Activated T-cell treated with anti-CD3 and anti-CD28 coated beads, Interleukin-2, amount 50 U/mL, for 72 hours (primary cell): ENCODE measurements around the gene PRRT1. TPM values are rescaled to one million over a fixed set of nuclear protein-coding genes. Genes with fewer than 3 reads are reported as not detected.
"Not testable (repeated sequence)": the region's sequence is repeated elsewhere in the genome, so short reads cannot be mapped to it uniquely, and the experiment has no call there.

Source experiments
- ATAC-seq, 2 donors: fragments of 150-1000 bp; cut with Tn5 transposase; replicated peaks in 1 of 2; 2 replicates each; pipeline ENCODE4 v1.10.0; 2021; ENCODE audit warnings: moderate library complexity in 2 of 2, mild to moderate bottlenecking in 1 of 2
- DNase-seq, 2 donors: peaks; one replicate each; pipeline ENCODE4 v3.0.0; 2021 to 2022; ENCODE audit warnings: mixed read lengths in 1 of 2
- H3K27ac Mint-ChIP-seq: one replicate; pipeline ENCODE4 v1.8.0; 2022; ENCODE audit warnings: mild to moderate bottlenecking, moderate library complexity, mixed read lengths
- H3K27me3 Mint-ChIP-seq: one replicate; pipeline ENCODE4 v1.8.0; 2022; ENCODE audit warnings: low read depth, mixed read lengths
- H3K36me3 Mint-ChIP-seq, 2 donors: one replicate each; pipeline ENCODE4 v1.8.0; 2022; ENCODE audit warnings: mixed read lengths in 2 of 2, mild to moderate bottlenecking in 1 of 2; ENCODE audit not compliant: insufficient read depth in 2 of 2
- H3K4me1 Mint-ChIP-seq: one replicate; pipeline ENCODE4 v1.8.0; 2022; ENCODE audit warnings: low read depth, mixed read lengths
- H3K4me3 Mint-ChIP-seq, 2 donors: one replicate each; pipeline ENCODE4 v1.8.0; 2022; ENCODE audit warnings: mild to moderate bottlenecking in 2 of 2, mixed read lengths in 2 of 2, moderate library complexity in 2 of 2
- H3K9me3 Mint-ChIP-seq, 2 donors: one replicate each; pipeline ENCODE4 v1.8.0; 2022; ENCODE audit warnings: mixed read lengths in 2 of 2
- total RNA-seq, 2 donors: library from RNA; stranded (reverse); gene quantifications; one replicate each; pipeline ENCODE4 v1.2.3, GENCODE V29; 2022

The PRRT1 gene
- total RNA-seq, 2 donors from 2014 or later: 0.83 to 1.2 TPM

DNA sequence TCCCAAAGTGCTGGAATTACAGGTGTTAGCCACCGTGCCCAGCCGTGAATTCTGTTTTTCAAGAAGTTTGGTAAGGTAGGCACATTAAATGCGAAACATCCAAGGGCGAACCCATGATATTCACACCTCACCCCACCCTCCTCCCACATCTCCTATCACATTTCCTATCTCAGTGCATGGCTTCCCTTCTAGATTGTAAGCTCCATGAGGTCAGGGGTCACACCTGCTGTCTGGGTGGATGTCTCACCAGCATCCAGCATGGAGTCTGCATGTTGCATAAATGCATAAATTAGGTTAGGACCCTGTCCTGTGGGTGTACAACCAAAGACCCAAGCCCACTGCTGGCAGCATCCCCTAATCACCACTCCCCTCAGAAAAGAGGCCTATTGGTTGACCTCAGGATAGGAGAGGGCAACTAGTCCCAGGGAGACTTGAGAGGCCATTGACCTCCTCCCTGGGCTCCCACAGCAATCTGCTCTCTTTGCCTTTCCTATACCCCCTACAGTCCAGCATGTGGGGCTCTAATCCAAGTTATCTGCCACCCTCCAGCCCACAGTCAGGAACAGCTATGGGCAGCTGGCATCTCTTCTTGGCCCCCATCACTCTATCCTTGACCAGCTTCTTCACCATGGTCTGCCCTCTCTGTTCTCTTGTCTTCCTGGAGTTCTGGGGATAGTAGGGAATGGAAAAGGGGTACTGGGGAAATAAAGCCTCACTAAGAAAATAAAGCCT lies 4.2 kb downstream of the PRRT1 start:
- no peak for ATAC-seq
- no peaks in the 10 kb centered on the region for H3K36me3 Mint-ChIP-seq
- H3K4me1 Mint-ChIP-seq: peaks cover 39% of the 10 kb centered on the region
- peak overlapping the region; percentile 83 to 91 for H3K4me3 Mint-ChIP-seq
- no peak for DNase-seq
- no peak overlapping the region for H3K27ac Mint-ChIP-seq
- H3K9me3 Mint-ChIP-seq: no peaks in the 10 kb centered on the region
- H3K27me3 Mint-ChIP-seq: peaks cover 37% of the 10 kb centered on the region

DNA sequence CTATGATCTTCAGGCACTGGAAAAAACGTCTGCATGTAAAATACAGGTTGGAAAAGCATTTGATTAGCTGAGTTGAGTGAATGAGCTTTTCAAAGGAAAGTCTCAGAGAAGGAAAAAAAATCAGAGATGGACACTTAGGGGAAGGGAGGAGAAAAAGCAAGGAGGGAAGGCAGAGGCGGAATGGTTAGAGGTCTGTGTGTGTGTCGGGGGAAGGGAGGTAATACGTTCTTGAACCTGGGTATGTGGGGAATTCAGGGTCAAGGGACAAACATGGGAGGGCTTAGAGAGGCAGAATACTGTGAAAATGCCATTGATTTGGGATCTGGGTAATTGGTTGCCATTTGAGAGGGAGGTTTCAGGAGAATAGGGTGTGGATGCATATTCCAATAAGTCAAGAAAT lies 5.1 kb downstream of the PRRT1 start:
- H3K9me3 Mint-ChIP-seq: no peaks in the 10 kb centered on the region
- DNase-seq: no peak
- H3K36me3 Mint-ChIP-seq: no peaks in the 10 kb centered on the region
- H3K27ac Mint-ChIP-seq: no peak overlapping the region
- peaks cover 34% of the 10 kb centered on the region for H3K4me1 Mint-ChIP-seq
- no peak for ATAC-seq
- H3K4me3 Mint-ChIP-seq: no peak overlapping the region
- peaks cover 37% of the 10 kb centered on the region for H3K27me3 Mint-ChIP-seq

DNA sequence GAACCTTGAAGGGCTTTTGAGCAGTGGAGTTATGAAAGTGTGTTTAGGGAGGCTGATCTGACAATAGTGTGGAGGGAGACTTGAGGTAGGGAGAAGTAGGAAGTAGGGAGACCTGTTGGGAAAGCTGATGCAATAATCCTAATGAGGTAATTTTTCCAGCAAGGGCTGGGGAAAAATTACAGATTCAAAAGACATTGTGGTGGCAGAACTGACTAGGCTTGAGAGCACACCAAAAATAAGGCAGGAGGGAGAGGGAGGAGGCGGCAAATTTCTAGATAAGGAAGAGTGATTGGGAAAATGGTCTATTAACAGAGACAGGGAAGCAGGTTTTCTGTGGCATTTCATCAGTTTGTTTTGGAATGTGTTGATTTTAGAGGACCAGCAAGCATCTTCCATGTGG lies 5.5 kb downstream of the PRRT1 start:
- Mint-ChIP-seq H3K4me1 (peaks cover 31% of the 10 kb centered on the region), H3K27me3 (peaks cover 34% of the 10 kb centered on the region), H3K27ac (no peak overlapping the region), H3K4me3 (no peak overlapping the region), H3K9me3 (no peaks in the 10 kb centered on the region), H3K36me3 (no peaks in the 10 kb centered on the region)
- DNase-seq (no peak), ATAC-seq (no peak)

DNA sequence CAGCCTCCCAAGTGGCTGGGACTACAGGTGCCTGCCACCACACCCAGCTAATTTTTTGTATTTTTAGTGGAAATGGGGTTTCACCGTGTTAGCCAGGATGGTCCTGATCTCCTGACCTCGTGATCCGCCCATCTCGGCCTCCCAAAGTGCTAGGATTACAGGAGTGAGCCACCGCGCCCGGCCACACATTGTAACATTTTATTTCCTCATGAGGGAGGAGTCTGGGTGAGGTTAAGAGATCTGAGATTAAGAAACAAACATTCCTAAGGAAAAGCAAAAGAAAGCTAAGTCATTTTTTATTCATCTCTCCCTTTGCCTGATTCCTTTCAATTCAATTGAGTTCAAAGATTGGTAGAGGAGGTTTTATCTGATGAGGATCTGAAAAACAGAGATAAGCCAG lies 7.5 kb downstream of the PRRT1 start:
- Mint-ChIP-seq H3K4me1 (peaks cover 24% of the 10 kb centered on the region), H3K27me3 (peaks cover 27% of the 10 kb centered on the region)
- DNase-seq, H3K4me3 Mint-ChIP-seq, H3K36me3 Mint-ChIP-seq, H3K27ac Mint-ChIP-seq, ATAC-seq, H3K9me3 Mint-ChIP-seq: not testable (repeated sequence)

DNA sequence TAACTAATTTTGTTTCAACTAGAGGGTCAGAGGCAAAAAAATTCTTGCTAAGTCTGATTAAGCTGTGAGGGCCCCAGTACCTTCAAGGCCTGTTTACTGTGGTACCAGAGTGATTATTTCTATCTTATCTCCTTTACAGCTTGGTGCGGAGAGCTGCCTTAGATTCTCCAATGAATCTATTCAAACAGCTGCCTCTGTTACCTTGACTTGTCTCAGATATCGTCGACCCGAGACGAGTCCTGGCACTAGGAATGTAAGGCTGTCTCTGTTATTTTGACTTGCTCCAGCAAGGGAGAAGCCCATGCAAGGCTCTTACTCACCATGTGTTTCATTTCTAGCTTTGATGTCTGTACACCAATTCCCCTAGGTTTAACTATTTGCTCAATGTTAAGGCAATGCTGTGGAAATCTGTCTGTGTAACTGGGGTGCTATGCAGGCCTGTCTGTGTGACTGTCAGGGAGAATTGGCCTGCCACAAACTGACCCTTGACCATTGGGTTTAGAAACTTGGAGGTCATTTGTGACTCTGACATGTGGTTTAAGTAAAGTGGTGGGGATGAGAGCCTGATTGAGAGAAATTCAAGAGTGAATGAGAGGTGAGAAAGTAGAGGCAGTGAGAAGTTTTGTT lies 11.2 kb downstream of the PRRT1 start:
- H3K27ac Mint-ChIP-seq: no peak overlapping the region
- no peaks in the 10 kb centered on the region for H3K27me3 Mint-ChIP-seq
- no peak overlapping the region for H3K4me3 Mint-ChIP-seq
- ATAC-seq (no peak), DNase-seq (no peak)
- H3K36me3 Mint-ChIP-seq: no peaks in the 10 kb centered on the region
- no peaks in the 10 kb centered on the region for H3K4me1 Mint-ChIP-seq
- no peaks in the 10 kb centered on the region for H3K9me3 Mint-ChIP-seq

DNA sequence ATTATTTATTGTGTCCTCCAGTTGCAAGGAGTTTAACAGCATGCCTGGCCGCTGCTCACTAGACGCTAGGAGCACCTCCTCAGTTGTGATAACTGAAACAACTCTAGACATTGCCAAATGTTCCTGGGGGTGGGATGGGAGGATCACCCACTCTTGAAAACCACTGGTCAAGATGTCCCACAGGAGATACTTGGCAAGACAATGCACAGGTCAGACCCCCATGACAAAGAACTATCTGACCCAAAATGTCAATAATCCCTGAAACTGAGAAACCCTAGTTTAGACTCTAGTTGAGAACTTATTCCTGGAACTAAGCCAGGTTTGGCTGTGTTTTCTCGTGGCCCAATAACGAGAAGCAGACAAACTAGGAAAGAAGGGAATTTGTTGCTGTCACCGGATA lies 12.1 kb downstream of the PRRT1 start:
- H3K27me3 Mint-ChIP-seq: no peaks in the 10 kb centered on the region
- no peak for ATAC-seq
- H3K27ac Mint-ChIP-seq: no peak overlapping the region
- no peaks in the 10 kb centered on the region for H3K9me3 Mint-ChIP-seq
- no peaks in the 10 kb centered on the region for H3K4me1 Mint-ChIP-seq
- no peaks in the 10 kb centered on the region for H3K36me3 Mint-ChIP-seq
- H3K4me3 Mint-ChIP-seq: no peak overlapping the region
- no peak for DNase-seq

DNA sequence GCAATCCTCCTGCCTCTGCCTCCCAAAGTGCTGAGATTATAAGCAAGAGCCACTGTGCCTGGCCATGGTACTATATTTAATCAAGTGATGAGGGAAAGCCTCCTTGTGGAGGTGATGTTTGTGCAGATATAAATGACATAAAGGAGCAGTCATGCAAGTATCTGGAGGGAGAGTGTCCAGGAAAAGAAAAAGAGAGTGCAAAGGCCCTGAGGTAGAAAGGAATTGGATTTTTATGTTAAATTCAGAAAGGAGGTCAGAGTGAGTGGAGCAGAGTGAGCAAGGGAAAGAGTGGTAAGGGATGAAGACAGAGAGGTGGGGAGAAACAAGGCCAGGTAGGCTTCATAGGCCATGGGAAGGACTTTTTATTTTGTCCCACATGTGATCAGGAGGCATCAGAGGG lies 14.3 kb downstream of the PRRT1 start:
- Mint-ChIP-seq H3K27me3 (no peaks in the 10 kb centered on the region), H3K36me3 (no peaks in the 10 kb centered on the region), H3K4me3 (no peak overlapping the region), H3K4me1 (no peaks in the 10 kb centered on the region), H3K9me3 (no peaks in the 10 kb centered on the region), H3K27ac (no peak overlapping the region)
- DNase-seq: no peak
- ATAC-seq: no peak

DNA sequence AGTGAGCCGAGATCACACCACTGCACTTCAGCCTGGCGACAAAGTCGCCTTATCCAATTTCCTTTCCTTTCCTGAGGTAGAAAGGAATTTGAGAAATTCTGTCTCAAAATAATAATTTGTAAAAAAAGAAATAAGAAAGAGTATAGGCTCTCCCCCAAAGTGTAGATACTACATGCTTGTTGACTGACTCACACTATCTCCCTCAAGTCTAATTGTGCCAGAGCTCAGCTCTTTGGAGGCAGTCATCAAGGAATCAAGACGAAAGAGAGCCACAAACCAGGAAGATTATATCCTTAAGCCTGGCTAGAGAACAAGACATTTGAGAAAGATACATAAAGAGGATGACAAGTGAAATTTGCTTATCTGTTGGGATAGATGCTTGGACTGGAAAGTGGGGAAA lies 18.0 kb downstream of the PRRT1 start:
- Mint-ChIP-seq H3K36me3 (no peaks in the 10 kb centered on the region), H3K9me3 (peaks cover 0 to 2% of the 10 kb centered on the region in 2 donors), H3K27ac (no peak overlapping the region), H3K4me1 (peaks cover 16% of the 10 kb centered on the region), H3K27me3 (no peaks in the 10 kb centered on the region), H3K4me3 (no peak overlapping the region)
- ATAC-seq (no peak), DNase-seq (no peak)

DNA sequence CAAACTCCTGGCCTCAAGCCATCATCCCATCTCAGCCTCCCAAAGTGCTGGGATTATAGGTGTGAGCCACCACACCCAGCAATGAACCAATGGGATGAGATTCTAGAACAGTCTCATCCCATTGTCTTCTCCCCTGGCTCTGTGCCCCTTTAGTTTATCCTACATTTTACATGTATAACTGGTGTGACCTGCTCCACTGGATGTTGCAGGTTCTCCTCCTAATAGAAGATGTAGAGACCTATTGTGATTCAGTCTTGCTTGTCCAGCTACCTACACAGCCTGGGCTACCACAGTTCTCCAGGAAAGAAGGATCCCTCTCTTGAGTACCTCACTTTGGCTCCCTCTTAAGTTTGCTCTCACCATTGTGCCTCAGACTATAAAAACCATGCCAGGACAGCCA lies 19.6 kb downstream of the PRRT1 start:
- DNase-seq (no peak), ATAC-seq (no peak)
- Mint-ChIP-seq H3K4me1 (peaks cover 29% of the 10 kb centered on the region), H3K9me3 (peaks cover 0 to 2% of the 10 kb centered on the region in 2 donors), H3K27ac (no peak overlapping the region), H3K36me3 (peaks cover 0 to 3% of the 10 kb centered on the region in 2 donors), H3K27me3 (no peaks in the 10 kb centered on the region), H3K4me3 (no peak overlapping the region)

DNA sequence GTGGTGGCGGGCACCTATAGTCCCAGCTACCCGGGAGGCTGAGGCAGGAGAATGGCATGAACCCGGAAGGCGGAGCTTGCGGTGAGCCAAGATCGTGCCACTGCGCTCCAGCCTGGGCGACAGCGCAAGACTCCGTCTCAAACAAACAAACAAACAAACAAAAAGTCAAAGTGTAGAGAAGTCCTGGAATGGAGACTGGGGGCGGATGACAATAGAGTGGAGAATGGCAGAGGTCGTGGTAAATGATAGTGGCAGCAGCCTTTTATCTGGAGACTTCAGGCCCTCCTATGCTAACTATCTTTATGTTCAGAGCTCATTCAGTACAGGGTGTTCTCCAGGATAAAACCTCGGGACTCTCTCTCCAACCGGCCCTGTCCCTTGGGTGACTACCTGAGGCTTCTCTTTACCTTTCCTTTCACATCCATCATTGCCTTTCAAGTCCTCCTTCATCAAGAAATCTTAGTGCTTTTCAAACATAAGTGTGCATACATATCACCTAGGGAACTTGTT lies 20.2 kb downstream of the PRRT1 start:
- H3K4me3 Mint-ChIP-seq: peak overlapping the region in 1 of 2 donors; percentile 11
- H3K27ac Mint-ChIP-seq: no peak overlapping the region
- peaks cover 0 to 2% of the 10 kb centered on the region in 2 donors for H3K9me3 Mint-ChIP-seq
- DNase-seq (no peak), ATAC-seq (no peak)
- H3K27me3 Mint-ChIP-seq: no peaks in the 10 kb centered on the region
- H3K4me1 Mint-ChIP-seq: peaks cover 35% of the 10 kb centered on the region
- H3K36me3 Mint-ChIP-seq: peaks cover 5 to 6% of the 10 kb centered on the region in 2 donors

DNA sequence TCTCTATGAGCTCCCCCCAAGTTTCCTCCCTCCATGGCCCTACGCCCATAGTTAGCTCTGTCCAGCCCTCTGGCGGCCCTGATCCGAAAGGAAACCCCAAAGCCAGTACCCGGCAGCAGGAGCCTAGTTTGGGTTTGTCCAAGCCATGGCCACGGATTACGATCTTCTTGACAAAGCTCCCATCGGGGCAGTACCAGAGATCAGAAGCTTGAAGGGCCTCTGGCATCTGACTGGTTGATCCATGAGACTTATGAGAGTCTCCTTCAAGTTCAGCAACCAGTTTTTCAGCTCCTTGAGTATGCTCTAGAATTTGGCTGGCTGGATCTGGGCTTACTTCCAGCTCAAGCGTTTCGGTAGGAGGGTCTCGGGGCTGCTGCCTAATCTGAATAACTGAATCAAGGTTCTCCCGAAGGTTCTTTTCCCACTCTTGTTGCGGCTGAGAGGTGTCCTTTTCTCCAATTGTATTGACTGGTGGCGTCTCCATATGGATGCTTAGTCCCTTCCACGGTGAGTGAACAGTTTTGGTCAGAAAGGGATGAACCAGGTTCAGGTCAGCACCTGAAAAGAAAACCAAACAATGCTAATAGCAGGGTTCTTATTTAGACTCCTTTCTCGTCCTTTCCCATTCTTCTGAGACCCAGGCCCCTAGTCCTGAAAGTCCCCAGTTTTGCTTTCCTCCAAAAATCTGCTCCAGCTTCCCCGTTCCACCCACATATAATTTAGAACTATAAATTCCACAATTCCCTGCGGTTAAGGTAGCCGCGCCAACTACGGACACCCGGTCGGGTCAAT lies 22.2 kb downstream of the PRRT1 start:
- Mint-ChIP-seq H3K9me3 (peaks cover 0 to 2% of the 10 kb centered on the region in 2 donors), H3K27ac (peak overlapping the region; percentile 97), H3K4me3 (peak overlapping the region; percentile 87 to 100), H3K36me3 (peaks cover 8 to 11% of the 10 kb centered on the region in 2 donors), H3K27me3 (no peaks in the 10 kb centered on the region), H3K4me1 (peaks cover 43% of the 10 kb centered on the region)
- no peak for DNase-seq
- ATAC-seq: no peak

DNA sequence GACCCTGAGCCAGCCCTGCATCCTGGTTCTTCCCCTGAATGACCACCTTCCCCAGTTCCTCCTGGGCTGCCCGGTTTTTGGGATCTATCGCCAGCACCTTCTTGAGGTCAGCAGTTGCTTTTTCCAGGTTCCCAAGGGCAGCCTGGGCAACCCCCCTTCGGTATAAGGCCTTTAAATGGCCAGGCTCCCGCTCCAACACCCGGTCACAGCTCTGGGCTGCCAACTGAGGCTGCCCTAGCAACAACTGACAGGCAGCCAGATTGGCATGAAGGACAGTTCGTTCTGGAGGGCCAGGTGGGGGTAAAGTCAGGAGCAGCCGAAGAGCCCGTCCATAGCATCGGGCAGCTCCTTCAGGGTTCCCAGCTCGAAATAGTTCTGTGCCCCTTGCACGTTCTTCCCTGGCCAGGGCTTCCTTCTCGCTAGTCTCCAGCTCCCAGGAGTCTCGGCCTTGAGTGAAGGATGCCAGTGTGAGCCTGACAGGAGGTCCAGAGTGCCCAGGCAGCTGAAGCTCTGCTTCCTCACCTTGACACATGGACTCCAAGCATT lies 22.9 kb downstream of the PRRT1 start:
- Mint-ChIP-seq H3K9me3 (peaks cover 0 to 2% of the 10 kb centered on the region in 2 donors), H3K36me3 (peaks cover 11 to 17% of the 10 kb centered on the region in 2 donors), H3K27ac (peak overlapping the region; percentile 82), H3K4me3 (peak overlapping the region; percentile 87 to 100), H3K4me1 (peaks cover 43% of the 10 kb centered on the region), H3K27me3 (no peaks in the 10 kb centered on the region)
- no peak for ATAC-seq
- no peak for DNase-seq
